SK-N-MC (cell line): ENCODE data around the gene FRMD3.

ENCODE experiments used
- EZH2 ChIP-seq: fragments of 200-600 bp; sonication (generic); IDR thresholded peaks from one replicate; pipeline ENCODE4 v1.6.1; 2017; ENCODE audit warnings: antibody characterized with exemption
- FOXP2 ChIP-seq: optimal IDR thresholded peaks from 2 replicates; pipeline ENCODE3; 2011; ENCODE audit warnings: mild to moderate bottlenecking, moderate library complexity; ENCODE audit not compliant: insufficient read depth; ENCODE audit errors: extremely low read length, control extremely low read depth
- POLR2AphosphoS5 ChIP-seq: IDR thresholded peaks from 2 replicates; pipeline ENCODE4 v1.6.1; 2012; ENCODE audit warnings: mild to moderate bottlenecking, low read depth, low read length, borderline replicate concordance

DNA sequence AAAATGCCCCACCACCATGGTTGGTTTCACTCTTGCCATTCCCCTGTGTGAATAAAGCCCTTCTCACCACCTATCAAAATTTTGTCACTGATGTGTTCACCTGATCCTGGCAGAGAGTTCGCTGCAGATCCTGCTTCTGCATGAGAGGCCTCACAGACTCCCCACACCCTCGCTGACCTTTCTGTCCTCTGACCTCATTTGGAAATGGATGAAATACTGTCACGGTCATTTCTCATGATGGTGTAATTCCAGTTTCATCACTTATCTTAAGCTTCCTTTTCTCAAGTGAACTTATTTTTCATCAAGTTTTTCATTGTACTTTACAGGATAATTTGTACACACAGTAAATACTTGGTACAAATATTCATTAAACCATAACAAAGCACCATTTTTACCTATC, 131.3 kb downstream of the FRMD3 start:
- no peak for TF ChIP-seq FOXP2
- TF ChIP-seq POLR2AphosphoS5 = no peak
- TF ChIP-seq EZH2 = no peak
